Endothelial cell of umbilical vein (primary cell): ENCODE measurements around the gene HEXIM1. TPM values are rescaled to one million over a fixed set of nuclear protein-coding genes. Genes with fewer than 3 reads are reported as not detected.

Experiments used
- BruUV-seq: library from RNA; stranded (reverse); fragments of 400-500 nt; replicated peaks from 2 replicates; lab custom pipeline; 2021; lab: Mats Ljungman, UMichigan
- CTCF ChIA-PET: fragments of 300-600, 350-600 bp; sonication (Branson Sonifier 250); formaldehyde crosslinking; loops from one replicate; lab custom pipeline; 2021; ENCODE audit warnings: antibody characterized with exemption, inconsistent platforms; lab: Charles Lee
- POLR2A ChIA-PET: fragments of 300-600, 350-600 bp; sonication (Branson Sonifier 250); formaldehyde crosslinking; loops from one replicate; lab custom pipeline; 2021; ENCODE audit warnings: antibody characterized with exemption, inconsistent platforms; lab: Charles Lee
- DNase-seq: peaks from one replicate; pipeline ENCODE4 v3.0.0-alpha.2; 2011; ENCODE audit warnings: low read depth, low spot score
- FAIRE-seq: peaks from 2 replicates; lab custom pipeline; 2011; peaks lifted over from hg19 to GRCh38; lab: Jason Lieb, UNC
- H2AFZ ChIP-seq: 2 replicates; pipeline ENCODE4 v1.6.0; 2012; ENCODE audit warnings: low read depth, low read length, control low read depth, inconsistent platforms
- H3K27ac ChIP-seq: 2 replicates; pipeline ENCODE4 v1.5.1; 2011; ENCODE audit warnings: low read depth, mild to moderate bottlenecking, control low read depth, low read length, moderate library complexity; ENCODE audit not compliant: insufficient read depth
- H3K27me3 ChIP-seq, 2 experiments: 2 replicates each; pipeline versions ENCODE4 v1.6.0 to v1.6.1; 2011; ENCODE audit warnings: low read length in 2 of 2, mixed read lengths in 1 of 2; ENCODE audit not compliant: control insufficient read depth in 2 of 2, insufficient read depth in 2 of 2
- H3K36me3 ChIP-seq, 2 experiments: 2 replicates in 1 of 2; 3 replicates in 1 of 2; pipeline ENCODE4 v1.5.1; 2011; ENCODE audit warnings: low read length in 2 of 2, mild to moderate bottlenecking in 1 of 2, moderate library complexity in 1 of 2; ENCODE audit not compliant: control insufficient read depth in 2 of 2, insufficient read depth in 2 of 2; ENCODE audit errors: extremely low read depth in 1 of 2
- H3K4me1 ChIP-seq: 3 replicates; pipeline ENCODE4 v1.5.1; 2011; ENCODE audit warnings: mild to moderate bottlenecking, low read length; ENCODE audit not compliant: control insufficient read depth, insufficient read depth; ENCODE audit errors: extremely low read depth
- H3K4me2 ChIP-seq: 2 replicates; pipeline ENCODE4 v1.6.1; 2011; ENCODE audit warnings: low read length, control low read depth, mixed read lengths; ENCODE audit not compliant: insufficient read depth
- H3K4me3 ChIP-seq, 3 experiments: fragments of 200-600 bp in 1 of 3; sonication (generic), shearing (Covaris generic) in 1 of 3; replicated peaks in 1 of 3; 2 replicates each; pipeline ENCODE4 v1.5.1; 2011 to 2016; ENCODE audit warnings: control low read depth in 3 of 3, low read length in 3 of 3, mild to moderate bottlenecking in 2 of 3, inconsistent platforms in 1 of 3, low read depth in 1 of 3, moderate library complexity in 1 of 3; ENCODE audit not compliant: insufficient read depth in 1 of 3
- H3K79me2 ChIP-seq: 2 replicates; pipeline ENCODE4 v1.6.0; 2012; ENCODE audit warnings: low read length, inconsistent platforms; ENCODE audit not compliant: control insufficient read depth, insufficient read depth
- H3K9ac ChIP-seq: replicated peaks from 2 replicates; pipeline ENCODE3; 2011; ENCODE audit warnings: low read length, control low read depth; ENCODE audit not compliant: insufficient read depth; ENCODE audit errors: extremely low read depth
- H3K9me1 ChIP-seq: replicated peaks from 3 replicates; pipeline ENCODE4 v1.6.0; 2011; ENCODE audit warnings: mild to moderate bottlenecking, low read length; ENCODE audit not compliant: control insufficient read depth, insufficient read depth; ENCODE audit errors: extremely low read depth
- H3K9me3 ChIP-seq: replicated peaks from 2 replicates; pipeline ENCODE4 v1.5.1; 2012; ENCODE audit warnings: low read length, inconsistent platforms; ENCODE audit not compliant: control insufficient read depth, insufficient read depth
- H4K20me1 ChIP-seq: replicated peaks from 2 replicates; pipeline ENCODE3; 2011; ENCODE audit warnings: mild to moderate bottlenecking, low read length; ENCODE audit not compliant: control insufficient read depth, insufficient read depth; ENCODE audit errors: extremely low read depth
- CTCF ChIP-seq, 2 donors: IDR thresholded peaks; 1 replicate in 1 of 2; 2 replicates in 1 of 2; pipeline ENCODE4 v1.5.1; 2011; ENCODE audit warnings: low read length in 2 of 2, mild to moderate bottlenecking in 2 of 2, moderate library complexity in 2 of 2, control low read depth in 1 of 2, inconsistent platforms in 1 of 2, low read depth in 1 of 2; ENCODE audit not compliant: insufficient read depth in 1 of 2; ENCODE audit errors: extremely low read depth in 1 of 2
- POLR2A ChIP-seq: IDR thresholded peaks from 2 replicates; pipeline ENCODE4 v1.6.1; 2012; ENCODE audit warnings: low read depth, mild to moderate bottlenecking, control low read depth, low read length
- dilution Hi-C: fragments of 300-500 bp; cut with MboI; formaldehyde crosslinking; loops from one replicate; pipeline ENCODE4 v1.15.0; 2019; ENCODE audit warnings: low sequenced_read_pairs; ENCODE audit not compliant: extremely low pct_ligation_motif_present
- intact Hi-C: fragments of 100-400 bp; cut with micrococcal nuclease; formaldehyde crosslinking; loops from one replicate; pipeline ENCODE4 v1.10.0; 2022
- polyA plus RNA-seq, 4 experiments: library from polyadenylated mRNA; depleted of rRNA in 3 of 4; stranded (reverse) in 3 of 4; unstranded in 1 of 4; fragments of >200 nt; gene quantifications; 2 replicates each; pipeline versions ENCODE4 v1.2.1 to v1.2.3, GENCODE V29; 2011 to 2012; ENCODE audit warnings: missing spikeins in 1 of 4
- total RNA-seq: library from RNA; stranded (reverse); gene quantifications from 2 replicates; pipeline ENCODE4 v1.2.3, GENCODE V29; 2021

The HEXIM1 gene
- total and polyA plus RNA-seq, 2 donors (not counting 3 experiments of a cell fraction or from before 2014, with no cell fraction given): 7.0 to 20.0 TPM

- no peak overlapping the region for H2AFZ ChIP-seq
These were observed 878 bp downstream of the HEXIM1 start for GRCh38 chr17:45149037-45149668.

More at GRCh38 chr17:45149037-45149668, 878 bp downstream of the HEXIM1 start:
- H3K27me3 ChIP-seq: no peaks in the 10 kb centered on the region
- peak; percentile 84 for DNase-seq
- ChIA-PET POLR2A (interaction anchor here (0.5 to 6.1 kb wide), 17 partner anchors 9 to 251 kb away, joined by 3 to 189 read pairs (median 5); partner anchors contain the start of genes ACBD4, HEXIM2, MAP3K14 and NMT1), CTCF (interaction anchor here (0.8 to 10.4 kb wide), 22 partner anchors 8 to 167 kb away, joined by 3 to 393 read pairs (median 6); partner anchors contain the start of genes ACBD4, HEXIM2, MAP3K14 and NMT1)
- TSS peak; percentile 51 for BruUV-seq
- H3K9ac ChIP-seq: peak overlapping the region; percentile 62
- H3K4me1 ChIP-seq: peaks cover 24% of the 10 kb centered on the region
- H3K9me3 ChIP-seq: no peaks in the 10 kb centered on the region
- peak overlapping the region; percentile 85 for H3K4me2 ChIP-seq
- H3K79me2 ChIP-seq: peaks cover 30% of the 10 kb centered on the region
- H3K27ac ChIP-seq: peak overlapping the region; percentile 42
- no peaks in the 10 kb centered on the region for H3K9me1 ChIP-seq
- no peaks in the 10 kb centered on the region for H4K20me1 ChIP-seq
- H3K4me3 ChIP-seq: peak overlapping the region; percentile 68 to 95 (median 90)
- TF ChIP-seq POLR2A (no peak), CTCF (IDR thresholded peaks at IDR 0.05; ENCODE audit: extremely low read depth in 1 of 2, insufficient read depth in 1 of 2, low read depth in 1 of 2, low read length in 2 of 2) (peak; percentile 75 to 88)
- no peaks in the 10 kb centered on the region for H3K36me3 ChIP-seq
- FAIRE-seq: peak; percentile 70
- intact Hi-C loops (loop anchor here (1.0 to 10.0 kb wide), 3 partner anchors 49 to 226 kb away; partner anchors contain the start of gene MAP3K14), dilution Hi-C loops (no loop called here)
